Endothelial cell of umbilical vein (primary cell): Measurements from ENCODE around the gene FOXC1.

Source experiments
- CTCF ChIP-seq, 2 donors: IDR thresholded peaks; 1 replicate in 1 of 2; 2 replicates in 1 of 2; pipeline ENCODE4 v1.5.1; 2011; ENCODE audit warnings: low read length in 2 of 2, mild to moderate bottlenecking in 2 of 2, moderate library complexity in 2 of 2, control low read depth in 1 of 2, inconsistent platforms in 1 of 2, low read depth in 1 of 2; ENCODE audit not compliant: insufficient read depth in 1 of 2; ENCODE audit errors: extremely low read depth in 1 of 2
- EZH2 ChIP-seq: IDR thresholded peaks from 2 replicates; pipeline ENCODE4 v1.6.1; 2012; ENCODE audit warnings: borderline replicate concordance, low read depth, mild to moderate bottlenecking, moderate library complexity, low read length, inconsistent platforms; ENCODE audit not compliant: severe bottlenecking
- FOS ChIP-seq: IDR thresholded peaks from 2 replicates; pipeline ENCODE4 v1.6.1; 2011; ENCODE audit warnings: mild to moderate bottlenecking, low read length, moderate library complexity, borderline replicate concordance; ENCODE audit not compliant: insufficient read depth
- JUN ChIP-seq: IDR thresholded peaks from 2 replicates; pipeline ENCODE4 v1.6.1; 2011; ENCODE audit warnings: borderline replicate concordance, low read depth; ENCODE audit not compliant: insufficient read length, insufficient read depth
- POLR2A ChIP-seq: IDR thresholded peaks from 2 replicates; pipeline ENCODE4 v1.6.1; 2012; ENCODE audit warnings: low read depth, mild to moderate bottlenecking, control low read depth, low read length

- no peak for TF ChIP-seq POLR2A
- no peak for TF ChIP-seq CTCF (IDR thresholded peaks at IDR 0.05; ENCODE audit: extremely low read depth in 1 of 2, insufficient read depth in 1 of 2, low read depth in 1 of 2, low read length in 2 of 2)
- no peak for TF ChIP-seq EZH2
- no peak for TF ChIP-seq FOS
- TF ChIP-seq JUN: no peak
Observed at GRCh38 chr6:1580109-1580508, 29.6 kb upstream of the FOXC1 start.
